ENCODE data around the gene TXNDC11.

DNA sequence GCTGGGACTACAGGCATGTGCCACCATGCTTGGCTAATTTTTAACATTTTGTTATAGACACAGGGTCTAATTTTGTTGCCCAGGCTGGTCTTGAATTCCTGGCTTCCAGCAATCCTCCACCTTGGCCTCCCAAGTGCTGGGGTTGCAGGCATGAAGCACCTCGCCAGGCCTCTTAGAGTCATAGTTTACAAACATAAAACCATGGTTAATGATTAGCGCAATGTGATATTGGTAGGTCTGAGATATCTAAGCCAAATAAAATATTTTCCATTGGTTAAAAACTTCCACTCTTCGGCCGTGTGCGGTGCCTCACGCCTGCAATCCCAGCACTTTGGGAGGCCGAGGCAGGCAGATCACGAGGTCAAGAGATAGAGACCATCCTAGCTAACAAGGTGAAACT lies 16.6 kb downstream of the TXNDC11 start:
- TF ChIP-seq EZH2 (IDR thresholded peaks at IDR 0.05; ENCODE audit: insufficient read depth, low read length): no peak
- TF ChIP-seq, protein P1, sequence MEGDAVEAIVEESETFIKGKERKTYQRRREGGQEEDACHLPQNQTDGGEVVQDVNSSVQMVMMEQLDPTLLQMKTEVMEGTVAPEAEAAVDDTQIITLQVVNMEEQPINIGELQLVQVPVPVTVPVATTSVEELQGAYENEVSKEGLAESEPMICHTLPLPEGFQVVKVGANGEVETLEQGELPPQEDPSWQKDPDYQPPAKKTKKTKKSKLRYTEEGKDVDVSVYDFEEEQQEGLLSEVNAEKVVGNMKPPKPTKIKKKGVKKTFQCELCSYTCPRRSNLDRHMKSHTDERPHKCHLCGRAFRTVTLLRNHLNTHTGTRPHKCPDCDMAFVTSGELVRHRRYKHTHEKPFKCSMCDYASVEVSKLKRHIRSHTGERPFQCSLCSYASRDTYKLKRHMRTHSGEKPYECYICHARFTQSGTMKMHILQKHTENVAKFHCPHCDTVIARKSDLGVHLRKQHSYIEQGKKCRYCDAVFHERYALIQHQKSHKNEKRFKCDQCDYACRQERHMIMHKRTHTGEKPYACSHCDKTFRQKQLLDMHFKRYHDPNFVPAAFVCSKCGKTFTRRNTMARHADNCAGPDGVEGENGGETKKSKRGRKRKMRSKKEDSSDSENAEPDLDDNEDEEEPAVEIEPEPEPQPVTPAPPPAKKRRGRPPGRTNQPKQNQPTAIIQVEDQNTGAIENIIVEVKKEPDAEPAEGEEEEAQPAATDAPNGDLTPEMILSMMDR (IDR thresholded peaks at IDR 0.05; ENCODE audit: insufficient read depth, low read depth, low read length): no peak
